Subcutaneous adipose tissue (tissue), 4 donors: ENCODE measurements around the gene POLR3A. TPM values are rescaled to one million over a fixed set of nuclear protein-coding genes. Genes with fewer than 3 reads are reported as not detected.

Experiments
- CTCF ChIP-seq: fragments of 450-650 bp; IDR thresholded peaks from one replicate; pipeline ENCODE4 v1.5.1; 2016; ENCODE audit warnings: low read depth, mild to moderate bottlenecking, control low read depth, antibody characterized with exemption, moderate library complexity
- total RNA-seq, 4 donors: library from RNA; depleted of rRNA; stranded (reverse); fragments of >200 nt; gene quantifications; one replicate each; pipeline ENCODE4 v1.1.0, GENCODE V29; 2016

POLR3A gene
- total RNA-seq, result 10 to 100 TPM in 3 of 4 donors, 1 to 10 TPM in 1; 9.9 to 14.3 (median 12.0) TPM

- TF ChIP-seq CTCF, result no peak
These were observed at the start of gene POLR3A for GRCh38 chr10:78029269-78030226. POLR3A (minus strand) TSS chr10:78029515; CDS start chr10:78029407, 108 bp downstream.

DNA sequence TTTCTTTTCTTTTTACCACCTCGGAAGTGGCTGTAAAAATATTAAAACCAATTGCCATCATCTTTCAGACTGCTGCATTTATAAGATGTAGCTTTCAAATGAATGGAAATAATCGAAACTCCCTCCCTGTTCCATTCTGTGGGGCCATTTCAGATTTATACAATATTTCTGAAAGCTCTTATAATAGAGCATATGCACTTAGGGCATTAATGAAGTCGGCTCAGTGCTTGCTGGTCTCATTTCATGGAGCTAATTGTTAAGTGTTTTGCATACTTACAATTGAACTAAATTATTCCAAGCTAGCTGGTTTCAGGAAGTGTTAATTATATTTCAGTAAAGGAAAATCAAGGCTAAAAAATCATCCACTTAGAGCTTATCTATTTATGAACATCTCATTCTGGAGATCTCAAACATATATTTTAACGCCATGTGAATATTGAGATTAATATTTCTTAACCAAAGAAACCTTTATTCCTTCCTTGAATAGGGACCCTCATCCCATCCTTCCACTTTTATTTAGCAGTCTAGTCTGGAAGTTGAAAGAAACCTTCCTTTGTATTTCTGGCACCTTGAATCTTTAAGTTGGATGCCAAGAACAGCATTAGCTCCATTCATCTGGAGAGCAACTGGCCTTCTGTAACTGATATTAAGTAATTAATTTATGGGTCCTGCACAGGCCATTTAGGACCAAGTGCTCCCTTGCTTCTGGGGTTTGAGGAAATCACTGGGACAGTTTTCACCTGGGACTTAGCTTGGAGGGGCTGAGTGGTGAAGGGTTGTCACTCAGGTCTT lies 49.4 kb upstream of the POLR3A start:
- no peak for TF ChIP-seq CTCF

- no peak for TF ChIP-seq CTCF
These were observed 43.2 kb upstream of the POLR3A start for GRCh38 chr10:78072504-78072903.

GRCh38 chr10:78071857-78072179 lies 42.5 kb upstream of the POLR3A start:
- TF ChIP-seq CTCF, result no peak

DNA sequence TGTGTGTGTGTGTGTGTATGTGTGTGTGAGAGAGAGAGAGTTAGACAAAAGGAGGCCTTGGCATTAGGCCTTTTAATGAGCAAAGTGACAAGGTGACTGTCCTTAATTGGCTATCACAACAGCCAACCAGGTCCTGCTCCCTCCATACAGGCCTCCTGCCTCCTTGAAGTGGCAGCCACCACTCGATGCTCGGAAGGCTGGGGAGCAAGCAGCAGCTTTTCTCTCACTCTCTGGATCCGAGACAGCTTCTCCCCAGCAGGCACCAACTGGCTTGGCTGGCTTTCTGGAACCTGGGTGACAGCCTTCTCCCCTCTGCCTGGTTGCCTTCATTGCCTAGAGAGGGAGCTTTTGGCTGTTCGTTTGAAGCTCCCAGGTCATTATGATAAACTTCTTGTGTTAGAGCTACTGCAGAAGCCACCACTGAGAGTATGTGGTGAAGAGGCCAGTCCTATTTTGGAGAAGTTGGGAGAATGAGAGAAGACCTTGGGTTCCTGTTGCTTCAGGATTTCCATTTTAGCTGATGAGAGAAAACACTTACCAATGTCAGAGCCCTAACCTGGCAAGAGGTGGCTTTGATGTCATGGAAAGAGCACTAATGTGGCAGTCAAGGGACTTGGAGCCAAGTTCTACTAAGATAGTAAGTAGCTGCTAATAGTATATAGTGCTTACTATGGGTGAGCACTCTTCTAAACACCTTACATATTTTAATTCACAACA lies 42.0 kb upstream of the POLR3A start:
- no peak for TF ChIP-seq CTCF

DNA sequence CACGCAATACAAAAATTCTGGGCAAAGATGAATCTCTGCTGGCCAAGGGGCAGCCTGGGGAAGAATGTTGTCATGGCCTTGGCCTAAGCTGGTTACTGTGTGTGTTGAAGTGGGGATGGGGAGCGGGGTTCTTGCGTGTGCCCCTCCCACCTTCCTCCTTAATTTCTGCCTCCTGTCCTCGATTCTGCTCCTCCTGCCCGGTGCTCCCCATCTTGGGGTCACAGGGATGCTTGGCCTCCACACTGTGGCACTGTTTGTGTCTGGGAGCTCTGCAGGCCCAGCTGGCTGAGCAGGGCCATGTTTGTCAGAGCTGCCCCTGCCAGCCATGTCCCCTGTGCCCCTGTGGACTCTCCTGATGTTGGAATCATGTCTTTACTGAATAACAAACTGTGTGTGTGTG lies 41.4 kb upstream of the POLR3A start:
- TF ChIP-seq CTCF, result no peak
